ENCODE results near the gene NDST4.

- TF ChIP-seq CTCF (IDR thresholded peaks at IDR 0.05) (no peak), EP300 (IDR thresholded peaks at IDR 0.05) (no peak)
These were observed 41.4 kb upstream of the NDST4 start for GRCh38 chr4:115154826-115155225.

Data from stomach (tissue), 4 donors.